Suprapubic skin (tissue), 4 donors: ENCODE measurements around the gene SORCS2. TPM values are rescaled to one million over a fixed set of nuclear protein-coding genes. Genes with fewer than 3 reads are reported as not detected.

ENCODE experiments used
- DNase-seq, 2 donors: peaks; one replicate each; pipeline ENCODE4 v3.0.0-alpha.2; 2019; ENCODE audit warnings: low spot score in 2 of 2
- H3K27ac ChIP-seq: fragments of 200-600 bp; sonication (generic); one replicate; pipeline ENCODE4 v1.5.1; 2019
- H3K27me3 ChIP-seq: fragments of 200-600 bp; sonication (generic); one replicate; pipeline ENCODE4 v1.5.1; 2019
- H3K36me3 ChIP-seq: fragments of 200-600 bp; sonication (generic); one replicate; pipeline ENCODE4 v1.5.1; 2019
- H3K4me1 ChIP-seq: fragments of 200-600 bp; sonication (generic); one replicate; pipeline ENCODE4 v1.5.1; 2019
- H3K4me3 ChIP-seq: fragments of 200-600 bp; sonication (generic); one replicate; pipeline ENCODE4 v1.5.1; 2019; ENCODE audit warnings: mild to moderate bottlenecking
- H3K9me3 ChIP-seq: fragments of 200-600 bp; sonication (generic); one replicate; pipeline ENCODE4 v1.5.1; 2019
- EP300 ChIP-seq: sonication (generic); formaldehyde crosslinking; IDR thresholded peaks from one replicate; pipeline ENCODE4 v1.6.1; 2017; ENCODE audit warnings: antibody characterized with exemption
- POLR2A ChIP-seq, 2 donors: fragments of 450-650 bp; IDR thresholded peaks; one replicate each; pipeline ENCODE4 v1.6.1; 2017; ENCODE audit warnings: antibody characterized with exemption in 2 of 2, mild to moderate bottlenecking in 2 of 2, moderate library complexity in 2 of 2
- POLR2AphosphoS5 ChIP-seq, 3 donors: sonication (generic); formaldehyde crosslinking; IDR thresholded peaks; one replicate each; pipeline ENCODE4 v1.6.1; 2017; ENCODE audit warnings: antibody characterized with exemption in 3 of 3
- WGBS: methylation state at CpG from one replicate; pipeline ENCODE4 v1.1.5; 2018; 5-methylcytosine and 5-hydroxymethylcytosine counted together
- total RNA-seq, 4 donors: library from RNA; depleted of rRNA; stranded (reverse); fragments of >200 nt; gene quantifications; one replicate each; pipeline ENCODE4 v1.1.0, GENCODE V29; 2016
- TF ChIP-seq, protein P1 (sequence below), 2 donors: fragments of 200-600 bp in 1 of 2; fragments of 450-650 bp in 1 of 2; sonication (generic) in 1 of 2; IDR thresholded peaks; one replicate each; pipeline ENCODE4 v1.5.1; 2016 to 2019; ENCODE audit warnings: antibody characterized with exemption in 2 of 2, mild to moderate bottlenecking in 1 of 2, moderate library complexity in 1 of 2

SORCS2 gene
- total RNA-seq, 4 donors from 2014 or later: 0.94 to 4.6 (median 1.3) TPM

DNA sequence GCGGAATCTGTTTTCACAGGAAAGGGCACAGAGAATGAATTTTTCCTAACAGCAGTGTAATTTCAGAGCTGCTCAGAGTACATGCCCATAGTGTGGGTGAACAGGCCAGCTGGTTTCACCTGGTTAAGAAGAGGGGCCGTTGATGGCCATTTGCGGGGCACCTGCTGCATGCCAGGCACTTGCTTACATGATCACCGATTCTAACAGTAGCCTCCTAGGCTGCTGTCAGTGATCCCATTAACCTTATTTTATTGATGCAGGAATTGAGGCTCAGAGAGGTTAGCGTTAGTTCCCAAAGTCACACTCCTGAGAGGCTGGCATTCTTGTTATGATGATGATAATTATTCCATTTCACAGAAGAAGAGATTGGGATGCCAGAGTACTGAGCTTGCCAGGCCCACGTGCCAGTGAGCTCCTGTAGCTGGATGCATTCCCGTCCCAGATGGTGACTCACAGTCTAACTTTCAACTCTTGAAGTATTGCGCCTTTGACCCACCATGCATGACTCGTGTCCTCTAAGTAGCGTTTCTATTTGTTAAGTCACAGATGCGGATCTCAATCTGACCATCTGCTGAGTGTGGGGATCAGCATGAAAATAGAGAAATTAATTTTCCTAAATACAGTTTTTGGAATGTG is 165.9 kb downstream of the SORCS2 start:
- Histone ChIP-seq H3K9me3 (no peaks in the 10 kb centered on the region), H3K36me3 (no peaks in the 10 kb centered on the region), H3K27me3 (no peaks in the 10 kb centered on the region), H3K27ac (no peak overlapping the region), H3K4me1 (no peaks in the 10 kb centered on the region), H3K4me3 (no peak overlapping the region)
- 52% methylated on average over 11 of the region's 11 CpGs for WGBS
- TF ChIP-seq POLR2A (IDR thresholded peaks at IDR 0.05) (no peak), EP300 (no peak), POLR2AphosphoS5 (IDR thresholded peaks at IDR 0.05) (no peak)
- TF ChIP-seq, protein P1, sequence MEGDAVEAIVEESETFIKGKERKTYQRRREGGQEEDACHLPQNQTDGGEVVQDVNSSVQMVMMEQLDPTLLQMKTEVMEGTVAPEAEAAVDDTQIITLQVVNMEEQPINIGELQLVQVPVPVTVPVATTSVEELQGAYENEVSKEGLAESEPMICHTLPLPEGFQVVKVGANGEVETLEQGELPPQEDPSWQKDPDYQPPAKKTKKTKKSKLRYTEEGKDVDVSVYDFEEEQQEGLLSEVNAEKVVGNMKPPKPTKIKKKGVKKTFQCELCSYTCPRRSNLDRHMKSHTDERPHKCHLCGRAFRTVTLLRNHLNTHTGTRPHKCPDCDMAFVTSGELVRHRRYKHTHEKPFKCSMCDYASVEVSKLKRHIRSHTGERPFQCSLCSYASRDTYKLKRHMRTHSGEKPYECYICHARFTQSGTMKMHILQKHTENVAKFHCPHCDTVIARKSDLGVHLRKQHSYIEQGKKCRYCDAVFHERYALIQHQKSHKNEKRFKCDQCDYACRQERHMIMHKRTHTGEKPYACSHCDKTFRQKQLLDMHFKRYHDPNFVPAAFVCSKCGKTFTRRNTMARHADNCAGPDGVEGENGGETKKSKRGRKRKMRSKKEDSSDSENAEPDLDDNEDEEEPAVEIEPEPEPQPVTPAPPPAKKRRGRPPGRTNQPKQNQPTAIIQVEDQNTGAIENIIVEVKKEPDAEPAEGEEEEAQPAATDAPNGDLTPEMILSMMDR (IDR thresholded peaks at IDR 0.05): no peak
- no peak for DNase-seq

DNA sequence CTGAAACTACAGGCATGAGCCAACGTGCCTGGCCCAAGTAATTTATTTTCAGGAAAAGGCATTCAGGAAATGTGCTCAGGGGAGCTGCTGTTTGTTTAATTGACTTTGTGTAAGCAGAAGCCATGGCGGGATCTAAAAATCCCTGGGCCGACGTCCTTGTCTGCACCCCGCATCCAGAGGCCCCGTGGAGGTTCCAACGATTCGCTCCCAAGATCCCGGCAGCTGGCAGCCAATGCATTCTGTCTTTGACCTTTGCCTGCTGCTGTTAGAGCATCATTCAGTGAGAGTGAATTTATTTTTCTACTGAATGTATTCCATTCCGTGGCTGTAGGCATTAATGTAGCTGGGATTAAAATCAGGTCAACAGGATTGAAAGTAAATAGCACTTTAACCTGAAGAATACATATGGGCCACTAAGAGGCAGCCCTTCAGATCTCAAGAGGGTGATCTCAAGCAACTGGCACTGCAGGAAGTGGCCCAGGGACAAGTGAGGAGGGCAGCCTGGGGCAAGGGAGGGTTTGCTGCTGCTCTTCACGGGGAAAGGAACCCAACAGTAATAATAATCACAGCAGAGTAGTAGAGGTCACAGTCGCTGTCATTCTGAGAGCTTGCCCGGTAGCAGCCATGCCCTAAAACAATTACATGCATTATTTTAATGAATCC is 167.2 kb downstream of the SORCS2 start:
- Histone ChIP-seq H3K27me3 (no peaks in the 10 kb centered on the region), H3K4me3 (no peak overlapping the region), H3K36me3 (no peaks in the 10 kb centered on the region), H3K9me3 (no peaks in the 10 kb centered on the region), H3K4me1 (no peaks in the 10 kb centered on the region), H3K27ac (no peak overlapping the region)
- no peak for DNase-seq
- 75% methylated on average over 13 of the region's 13 CpGs for WGBS
- TF ChIP-seq POLR2A (IDR thresholded peaks at IDR 0.05): no peak
- TF ChIP-seq, protein P1 (IDR thresholded peaks at IDR 0.05): no peak
- no peak for TF ChIP-seq POLR2AphosphoS5 (IDR thresholded peaks at IDR 0.05)
- no peak for TF ChIP-seq EP300

DNA sequence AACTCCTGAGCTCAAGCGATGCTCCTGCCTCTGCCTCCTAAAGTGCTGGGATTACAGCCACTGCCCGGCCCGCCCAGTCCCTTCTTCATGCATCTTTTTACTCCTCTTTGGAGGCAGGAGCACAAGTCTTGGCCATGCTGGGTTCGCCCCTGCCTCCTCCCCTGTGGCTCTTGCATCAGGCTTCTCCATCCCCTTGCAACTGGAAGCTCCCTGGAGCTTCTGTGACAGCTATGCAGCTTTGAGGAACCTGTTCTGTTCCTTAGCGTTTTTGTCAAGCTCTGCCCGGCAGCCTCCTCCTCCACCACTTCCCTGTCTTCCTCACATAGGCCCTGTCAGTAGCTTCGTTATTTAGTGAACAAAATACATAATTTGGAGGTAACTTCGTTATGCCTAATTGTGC is 168.5 kb downstream of the SORCS2 start:
- no peak for TF ChIP-seq POLR2A (IDR thresholded peaks at IDR 0.05)
- TF ChIP-seq EP300: no peak
- no peak for TF ChIP-seq POLR2AphosphoS5 (IDR thresholded peaks at IDR 0.05)
- TF ChIP-seq, protein P1 (IDR thresholded peaks at IDR 0.05): no peak
- Histone ChIP-seq H3K9me3 (no peaks in the 10 kb centered on the region), H3K4me3 (no peak overlapping the region), H3K36me3 (no peaks in the 10 kb centered on the region), H3K4me1 (peaks cover 6% of the 10 kb centered on the region), H3K27ac (no peak overlapping the region), H3K27me3 (peaks cover 7% of the 10 kb centered on the region)
- no peak for DNase-seq
- 80% methylated on average over 8 of the region's 8 CpGs for WGBS

DNA sequence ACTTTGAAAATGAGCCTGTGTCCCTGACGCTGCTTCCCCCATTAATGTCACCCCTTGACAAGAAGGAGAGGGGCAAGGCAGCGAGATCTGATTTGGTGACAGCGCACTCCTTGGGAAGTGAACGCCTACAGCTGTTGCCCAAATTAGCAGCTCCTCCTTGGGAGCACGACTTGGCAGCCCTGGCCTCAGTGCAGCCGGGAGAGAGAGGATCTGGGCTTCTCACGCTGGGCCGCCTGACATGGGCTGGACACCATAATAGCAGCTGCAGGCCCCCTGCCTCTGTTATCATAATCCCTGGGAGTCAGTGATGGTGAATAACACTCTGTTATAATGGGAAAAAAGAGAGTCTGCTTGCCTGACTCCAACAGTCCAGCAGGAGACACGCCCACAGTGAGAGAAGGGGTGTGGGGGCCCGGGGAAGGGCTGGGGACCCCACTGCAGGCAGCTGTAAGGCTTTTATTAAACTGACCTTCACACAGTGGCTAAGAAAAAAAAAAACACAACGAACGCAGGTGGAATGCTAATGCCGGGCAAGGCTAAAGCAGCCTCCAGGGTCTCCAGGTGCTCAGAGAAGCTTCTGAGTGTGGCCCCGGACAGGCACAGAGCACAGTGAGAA is 169.1 kb downstream of the SORCS2 start:
- Histone ChIP-seq H3K27ac (no peak overlapping the region), H3K27me3 (peaks cover 12% of the 10 kb centered on the region), H3K4me1 (peaks cover 10% of the 10 kb centered on the region), H3K4me3 (no peak overlapping the region), H3K36me3 (no peaks in the 10 kb centered on the region), H3K9me3 (no peaks in the 10 kb centered on the region)
- 70% methylated on average over 10 of the region's 14 CpGs for WGBS
- no peak for DNase-seq
- TF ChIP-seq POLR2A (IDR thresholded peaks at IDR 0.05) (no peak), POLR2AphosphoS5 (IDR thresholded peaks at IDR 0.05) (no peak), EP300 (no peak)
- TF ChIP-seq, protein P1 (IDR thresholded peaks at IDR 0.05): no peak

DNA sequence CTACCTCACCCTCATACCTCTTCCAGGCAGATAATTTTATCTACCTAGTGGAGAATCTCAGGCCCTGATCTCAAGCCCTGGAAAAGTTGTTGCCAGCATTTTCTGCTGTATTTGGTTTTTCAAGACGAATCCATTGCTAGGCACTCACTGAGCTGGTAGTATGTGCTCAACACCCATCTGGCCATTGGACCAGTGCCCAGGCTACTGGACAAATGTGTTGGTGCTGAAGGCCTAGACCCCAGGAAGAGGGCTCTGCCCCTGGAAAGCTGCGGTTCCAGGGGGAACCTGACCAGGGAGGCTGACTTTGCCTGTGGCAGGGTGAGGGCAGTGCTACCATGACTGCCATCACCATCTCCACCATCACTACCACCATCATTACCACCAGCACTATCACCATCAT is 170.0 kb downstream of the SORCS2 start:
- TF ChIP-seq, protein P1 (IDR thresholded peaks at IDR 0.05): no peak
- Histone ChIP-seq H3K9me3 (no peaks in the 10 kb centered on the region), H3K36me3 (no peaks in the 10 kb centered on the region), H3K27ac (no peak overlapping the region), H3K4me3 (no peak overlapping the region), H3K4me1 (peaks cover 10% of the 10 kb centered on the region), H3K27me3 (peaks cover 20% of the 10 kb centered on the region)
- 84% methylated on average over 2 of the region's 2 CpGs for WGBS
- no peak for DNase-seq
